ENCODE results near the gene GAP43.

Gene GAP43

DNA sequence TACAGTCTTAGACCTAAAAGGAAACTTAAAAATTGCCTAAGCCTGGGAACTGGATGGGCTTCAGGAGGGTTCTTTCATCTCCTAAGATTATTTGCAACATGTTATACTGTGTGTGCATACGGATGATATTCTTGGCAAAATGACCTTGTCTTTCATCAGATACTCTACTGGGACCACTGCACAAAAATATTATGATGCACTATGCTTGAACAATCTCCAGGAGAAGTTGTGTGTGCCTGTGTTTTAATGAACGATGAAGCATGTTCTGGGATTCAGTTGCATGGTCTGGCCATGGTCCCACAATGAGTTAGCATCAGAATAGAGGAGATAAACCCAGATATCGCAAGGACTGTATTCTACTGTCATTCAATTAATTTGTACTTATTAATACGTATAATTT is 68.7 kb downstream of the GAP43 start:
- intact Hi-C loops (cut with DNase I; ENCODE audit: low total_unique reads), result loop anchor here (5.0 kb wide), 1 partner anchor 475 kb away; no protein-coding TSS in a partner anchor

GRCh38 chr3:115692887-115693524 is 69.7 kb downstream of the GAP43 start:
- peaks cover 0 to 3% (median 0%) of the 10 kb centered on the region in 4 donors for H3K4me1 ChIP-seq
- H3K9me3 ChIP-seq, result no peaks in the 10 kb centered on the region
- intact Hi-C loops (cut with DNase I; ENCODE audit: low total_unique reads), result loop anchor here (5.0 kb wide), 1 partner anchor 476 kb away; no protein-coding TSS in a partner anchor
- no peak overlapping the region for H3K4me3 ChIP-seq
- peak; percentile 74 to 77 for TF ChIP-seq CTCF (IDR thresholded peaks at IDR 0.05)
- DNase-seq, result peak; percentile 72 to 81
- no peaks in the 10 kb centered on the region for H3K36me3 ChIP-seq
- no peaks in the 10 kb centered on the region for H3K27me3 ChIP-seq
- no peak overlapping the region for H3K27ac ChIP-seq

More for the DNA sequence above, 68.7 kb downstream of the GAP43 start:
- Histone ChIP-seq H3K9me3 (no peaks in the 10 kb centered on the region), H3K4me1 (peaks cover 0 to 3% (median 0%) of the 10 kb centered on the region in 4 donors), H3K36me3 (no peaks in the 10 kb centered on the region), H3K27ac (no peak overlapping the region), H3K27me3 (no peaks in the 10 kb centered on the region), H3K4me3 (no peak overlapping the region)
- DNase-seq, result no peak
- no peak for TF ChIP-seq CTCF (IDR thresholded peaks at IDR 0.05)

DNA sequence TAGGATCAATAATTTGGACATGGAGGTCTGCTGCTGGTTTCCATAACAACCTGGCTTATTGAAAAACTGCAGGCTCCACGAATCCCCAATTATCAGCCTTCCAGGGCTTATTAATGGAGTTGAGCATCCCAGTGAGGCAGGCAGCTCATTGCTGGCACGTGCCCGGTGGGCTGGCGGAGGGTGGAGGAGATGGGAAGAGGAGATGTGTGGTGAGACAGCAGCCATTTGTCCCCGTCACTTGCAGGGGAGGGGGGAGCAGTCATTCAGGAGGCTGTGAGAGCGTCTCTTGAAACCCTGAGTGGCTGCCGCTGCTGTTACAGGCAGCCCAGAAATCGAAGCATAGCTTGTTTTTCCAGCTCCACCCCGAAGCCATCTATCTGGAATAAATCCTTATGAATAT is 70.6 kb downstream of the GAP43 start:
- Histone ChIP-seq H3K4me3 (no peak overlapping the region), H3K36me3 (no peaks in the 10 kb centered on the region), H3K27me3 (no peaks in the 10 kb centered on the region), H3K9me3 (no peaks in the 10 kb centered on the region), H3K4me1 (peaks cover 0 to 3% (median 0%) of the 10 kb centered on the region in 4 donors), H3K27ac (no peak overlapping the region)
- no peak for TF ChIP-seq CTCF (IDR thresholded peaks at IDR 0.05)
- intact Hi-C loops (cut with DNase I; ENCODE audit: low total_unique reads), result loop anchor here (5.0 kb wide), 1 partner anchor 477 kb away; no protein-coding TSS in a partner anchor
- DNase-seq, result no peak

DNA sequence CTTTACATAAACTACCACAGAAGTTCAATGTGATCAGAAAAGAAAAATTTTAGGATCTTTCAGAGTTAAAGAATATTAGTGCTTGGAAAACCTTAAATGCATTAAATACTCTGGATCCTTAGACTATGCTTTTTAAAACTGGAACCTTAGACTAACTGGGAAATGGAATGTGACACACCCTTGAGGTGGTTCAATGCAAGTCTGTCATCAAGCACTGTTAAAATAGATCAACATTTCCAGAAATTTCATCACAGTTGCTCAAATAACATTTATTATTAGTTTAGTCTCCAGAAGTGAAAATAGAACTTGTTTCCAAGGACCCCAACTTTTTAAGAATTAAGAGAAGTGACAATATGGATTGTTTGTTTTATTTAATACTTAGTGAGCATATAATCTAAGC is 71.8 kb downstream of the GAP43 start:
- no peak overlapping the region for H3K4me3 ChIP-seq
- intact Hi-C loops (cut with DNase I; ENCODE audit: low total_unique reads), result loop anchor here (5.0 kb wide), 1 partner anchor 1313 kb away; no protein-coding TSS in a partner anchor

DNA sequence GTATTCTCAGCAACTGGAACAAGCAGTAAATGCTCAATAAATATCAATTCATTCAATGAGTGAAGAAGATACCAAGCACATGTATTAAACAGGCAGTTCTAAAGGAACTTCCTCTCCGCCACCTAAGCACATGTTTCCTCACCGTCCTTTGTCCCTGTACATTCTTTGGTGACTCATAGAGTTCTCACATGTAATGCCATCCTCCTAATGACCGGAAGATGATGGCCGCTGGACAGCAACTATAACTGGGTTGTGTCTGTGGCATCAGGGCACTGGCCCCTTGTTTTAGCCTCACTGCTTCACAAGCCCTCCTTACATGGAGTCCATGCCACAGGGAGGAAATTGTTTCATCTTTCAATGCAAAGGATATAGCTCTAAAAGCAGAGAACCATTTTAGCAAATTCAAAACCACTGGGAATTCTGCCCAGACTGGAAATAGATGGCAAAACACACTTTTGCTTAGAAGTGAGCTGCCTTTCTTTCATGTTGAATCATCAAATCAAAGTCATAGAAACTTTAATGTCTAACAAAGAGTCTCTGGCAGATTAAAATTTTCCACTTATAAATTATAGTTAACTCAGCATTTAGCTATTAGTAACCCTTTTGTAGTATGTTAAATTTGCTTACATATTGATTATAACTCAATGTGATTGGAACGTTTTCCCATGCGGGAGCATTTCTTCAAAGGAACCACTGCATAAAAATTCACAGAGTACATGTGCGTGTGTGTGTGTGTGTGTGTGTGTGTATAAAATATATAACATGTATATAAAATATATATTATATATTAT is 74.1 kb downstream of the GAP43 start:
- Histone ChIP-seq H3K4me3 (no peak overlapping the region), H3K36me3 (no peaks in the 10 kb centered on the region), H3K4me1 (peaks cover 0 to 21% (median 12%) of the 10 kb centered on the region in 4 donors), H3K27me3 (no peaks in the 10 kb centered on the region), H3K9me3 (peaks cover 0 to 1% (median 0%) of the 10 kb centered on the region in 3 donors), H3K27ac (no peak overlapping the region)
- no peak for DNase-seq
- TF ChIP-seq CTCF (IDR thresholded peaks at IDR 0.05), result no peak
- intact Hi-C loops (cut with DNase I; ENCODE audit: low total_unique reads), result loop anchor here (5.0 kb wide), 1 partner anchor 1315 kb away; no protein-coding TSS in a partner anchor

More for the DNA sequence above, 71.8 kb downstream of the GAP43 start:
- no peaks in the 10 kb centered on the region for H3K9me3 ChIP-seq
- H3K36me3 ChIP-seq, result no peaks in the 10 kb centered on the region
- H3K27ac ChIP-seq, result no peak overlapping the region
- TF ChIP-seq CTCF (IDR thresholded peaks at IDR 0.05), result no peak
- no peaks in the 10 kb centered on the region for H3K27me3 ChIP-seq
- peaks cover 0 to 11% (median 9%) of the 10 kb centered on the region in 4 donors for H3K4me1 ChIP-seq
- no peak for DNase-seq

All from tibial artery (tissue), 4 donors.